ENCODE results near the gene TXLNA.
A peak's percentile ranks its signal among the peaks of the same experiment; 100 is the strongest.

Gene TXLNA

DNA sequence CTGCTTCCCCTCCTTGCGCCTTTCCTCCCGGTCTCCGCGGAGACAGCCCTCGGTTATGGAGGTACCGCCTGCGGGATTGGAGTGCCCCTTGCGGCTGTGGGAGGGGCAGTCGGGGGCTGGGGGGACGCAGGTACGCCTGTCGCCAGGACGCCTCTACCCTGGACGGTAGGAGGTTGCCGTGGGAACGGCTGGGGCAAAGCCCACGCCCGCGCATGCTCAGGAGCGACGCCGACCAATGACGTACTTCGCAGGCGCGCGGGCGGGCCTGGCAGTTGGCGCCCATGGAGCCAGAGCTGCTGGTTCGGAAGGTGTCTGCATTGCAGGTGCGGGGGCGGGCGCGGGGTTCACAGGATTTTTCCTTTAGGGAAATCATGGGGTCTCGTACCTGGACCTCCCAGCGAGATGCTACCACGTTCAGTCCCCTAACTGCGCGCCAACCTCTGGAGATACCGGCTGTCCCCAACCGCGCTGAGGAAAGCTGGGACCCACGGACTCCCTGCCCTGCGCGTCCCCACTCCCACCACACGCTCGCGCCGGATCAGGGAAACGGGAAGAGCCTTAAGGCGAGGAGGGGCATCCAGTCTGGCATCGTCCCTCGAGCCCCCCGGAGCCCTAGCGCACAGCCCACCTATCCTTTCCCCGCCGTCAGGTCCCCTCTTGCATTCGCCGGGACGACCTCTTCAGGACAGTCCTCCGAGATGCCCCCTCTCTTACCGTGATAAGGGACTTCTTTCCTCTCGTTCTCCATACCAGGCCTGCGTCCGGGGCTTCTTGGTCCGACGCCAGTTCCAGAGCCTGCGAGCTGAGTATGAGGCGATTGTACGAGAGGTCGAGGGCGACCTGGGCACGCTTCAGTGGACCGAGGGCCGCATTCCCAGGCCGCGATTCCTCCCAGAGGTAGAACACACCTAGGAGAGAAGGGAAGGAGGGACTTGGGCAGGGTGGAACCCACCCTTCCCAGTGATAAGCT is 26.2 kb downstream of the TXLNA start, which contains the start of gene IQCC:
Gene IQCC (plus strand): TSS at position 271 of the 970 bp plus-strand sequence. CDS start 11 bp downstream, at position 282.
- TF ChIP-seq, protein P1, sequence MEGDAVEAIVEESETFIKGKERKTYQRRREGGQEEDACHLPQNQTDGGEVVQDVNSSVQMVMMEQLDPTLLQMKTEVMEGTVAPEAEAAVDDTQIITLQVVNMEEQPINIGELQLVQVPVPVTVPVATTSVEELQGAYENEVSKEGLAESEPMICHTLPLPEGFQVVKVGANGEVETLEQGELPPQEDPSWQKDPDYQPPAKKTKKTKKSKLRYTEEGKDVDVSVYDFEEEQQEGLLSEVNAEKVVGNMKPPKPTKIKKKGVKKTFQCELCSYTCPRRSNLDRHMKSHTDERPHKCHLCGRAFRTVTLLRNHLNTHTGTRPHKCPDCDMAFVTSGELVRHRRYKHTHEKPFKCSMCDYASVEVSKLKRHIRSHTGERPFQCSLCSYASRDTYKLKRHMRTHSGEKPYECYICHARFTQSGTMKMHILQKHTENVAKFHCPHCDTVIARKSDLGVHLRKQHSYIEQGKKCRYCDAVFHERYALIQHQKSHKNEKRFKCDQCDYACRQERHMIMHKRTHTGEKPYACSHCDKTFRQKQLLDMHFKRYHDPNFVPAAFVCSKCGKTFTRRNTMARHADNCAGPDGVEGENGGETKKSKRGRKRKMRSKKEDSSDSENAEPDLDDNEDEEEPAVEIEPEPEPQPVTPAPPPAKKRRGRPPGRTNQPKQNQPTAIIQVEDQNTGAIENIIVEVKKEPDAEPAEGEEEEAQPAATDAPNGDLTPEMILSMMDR (IDR thresholded peaks at IDR 0.05; ENCODE audit: low read length): no peak
- TF ChIP-seq EZH2 (IDR thresholded peaks at IDR 0.05; ENCODE audit: borderline replicate concordance, low read length): no peak
- H3K4me3 ChIP-seq (ENCODE audit: low read depth, low read length, poor library complexity, severe bottlenecking): peak within 1 kb of the TSS; percentile 75
- H3K27ac ChIP-seq (ENCODE audit: low read depth, low read length, poor library complexity, severe bottlenecking): peak within 1 kb of the TSS; percentile 37
- peak within 1 kb of the TSS; percentile 93 for H3K4me2 ChIP-seq (ENCODE audit: low read length)
- no peaks in the 10 kb centered on the region for H3K9me3 ChIP-seq (ENCODE audit: low read length)
- H3K36me3 ChIP-seq (ENCODE audit: insufficient read depth, low read length): peaks cover 19% of the 10 kb centered on the region
- H3K9ac ChIP-seq (ENCODE audit: low read length): peak within 1 kb of the TSS; percentile 84
- no peaks in the 10 kb centered on the region for H3F3A ChIP-seq (ENCODE audit: insufficient read depth, low read length)
- no peaks in the 10 kb centered on the region for H4K20me1 ChIP-seq (ENCODE audit: insufficient read depth, low read length)
- peaks cover 28% of the 10 kb centered on the region for H3K4me1 ChIP-seq (ENCODE audit: insufficient read depth, low read length, severe bottlenecking)
- H3K79me2 ChIP-seq (ENCODE audit: insufficient read depth, low read length): no peaks in the 10 kb centered on the region
- no peaks in the 10 kb centered on the region for H3K9me2 ChIP-seq (ENCODE audit: low read depth, low read length)
- H3K27me3 ChIP-seq (ENCODE audit: insufficient read depth, low read length): no peaks in the 10 kb centered on the region
- no peak within 1 kb of the TSS for H2AFZ ChIP-seq (ENCODE audit: low read length)

DNA sequence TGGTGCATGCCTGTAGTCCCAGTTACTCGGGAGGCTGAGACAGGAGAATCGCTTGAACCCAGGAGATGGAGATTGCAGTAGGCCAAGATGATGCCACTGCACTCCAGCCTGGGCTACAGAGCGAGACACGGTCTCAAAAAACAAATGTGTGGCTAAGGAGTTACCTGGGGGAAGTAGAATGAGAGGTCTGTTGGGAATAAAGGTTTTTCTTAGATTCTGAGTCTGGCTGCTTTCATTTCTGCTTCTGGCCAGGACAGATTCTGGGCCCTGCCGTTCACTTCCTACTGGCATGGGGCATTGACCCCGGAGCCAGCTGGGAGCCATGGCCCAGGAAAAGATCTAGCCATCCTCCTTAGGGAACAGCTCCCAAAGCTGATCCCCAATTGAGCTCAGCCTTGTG is 29.0 kb downstream of the TXLNA start:
- Histone ChIP-seq H3K9me3 (ENCODE audit: low read length) (no peaks in the 10 kb centered on the region), H2AFZ (ENCODE audit: low read length) (no peak overlapping the region), H3K36me3 (ENCODE audit: insufficient read depth, low read length) (peaks cover 19% of the 10 kb centered on the region), H3K9ac (ENCODE audit: low read length) (no peak overlapping the region), H3F3A (ENCODE audit: insufficient read depth, low read length) (no peaks in the 10 kb centered on the region), H3K27ac (ENCODE audit: low read depth, low read length, poor library complexity, severe bottlenecking) (no peak overlapping the region), H3K4me3 (ENCODE audit: low read depth, low read length, poor library complexity, severe bottlenecking) (no peak overlapping the region), H3K27me3 (ENCODE audit: insufficient read depth, low read length) (no peaks in the 10 kb centered on the region), H3K9me2 (ENCODE audit: low read depth, low read length) (no peaks in the 10 kb centered on the region), H3K4me1 (ENCODE audit: insufficient read depth, low read length, severe bottlenecking) (peaks cover 15% of the 10 kb centered on the region), H3K4me2 (ENCODE audit: low read length) (no peak overlapping the region), H3K79me2 (ENCODE audit: insufficient read depth, low read length) (no peaks in the 10 kb centered on the region), H4K20me1 (ENCODE audit: insufficient read depth, low read length) (no peaks in the 10 kb centered on the region)
- no peak for TF ChIP-seq EZH2 (IDR thresholded peaks at IDR 0.05; ENCODE audit: borderline replicate concordance, low read length)
- TF ChIP-seq, protein P1 (IDR thresholded peaks at IDR 0.05; ENCODE audit: low read length): no peak

DNA sequence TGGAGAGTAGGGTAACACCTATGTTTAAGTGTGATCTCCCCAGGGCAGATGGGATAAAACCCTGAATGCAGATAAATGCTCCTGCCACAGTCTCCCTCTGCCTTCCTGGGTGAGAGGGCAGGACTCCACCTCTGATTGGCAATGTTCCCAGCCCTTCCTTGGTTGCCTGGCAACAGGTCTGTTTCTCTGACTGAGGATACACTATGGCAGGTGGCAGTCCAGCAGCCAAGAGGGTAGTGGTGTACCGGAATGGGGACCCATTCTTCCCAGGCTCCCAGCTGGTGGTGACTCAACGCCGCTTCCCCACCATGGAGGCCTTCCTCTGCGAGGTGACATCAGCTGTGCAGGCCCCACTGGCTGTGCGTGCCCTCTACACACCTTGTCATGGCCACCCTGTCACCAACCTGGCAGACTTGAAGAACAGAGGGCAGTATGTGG is 29.4 kb downstream of the TXLNA start, which contains the start of gene DCDC2B:
Gene DCDC2B (plus strand): TSS at position 199 of the 438 bp plus-strand sequence. CDS start 5 bp downstream, at position 204.
- H3K27me3 ChIP-seq (ENCODE audit: insufficient read depth, low read length): no peaks in the 10 kb centered on the region
- H2AFZ ChIP-seq (ENCODE audit: low read length): no peak within 1 kb of the TSS
- peaks cover 15% of the 10 kb centered on the region for H3K4me1 ChIP-seq (ENCODE audit: insufficient read depth, low read length, severe bottlenecking)
- no peaks in the 10 kb centered on the region for H3K9me3 ChIP-seq (ENCODE audit: low read length)
- no peak within 1 kb of the TSS for H3K4me2 ChIP-seq (ENCODE audit: low read length)
- H3K9ac ChIP-seq (ENCODE audit: low read length): no peak within 1 kb of the TSS
- H3K79me2 ChIP-seq (ENCODE audit: insufficient read depth, low read length): no peaks in the 10 kb centered on the region
- no peaks in the 10 kb centered on the region for H4K20me1 ChIP-seq (ENCODE audit: insufficient read depth, low read length)
- TF ChIP-seq, protein P1 (IDR thresholded peaks at IDR 0.05; ENCODE audit: low read length): no peak
- TF ChIP-seq EZH2 (IDR thresholded peaks at IDR 0.05; ENCODE audit: borderline replicate concordance, low read length): no peak
- H3K4me3 ChIP-seq (ENCODE audit: low read depth, low read length, poor library complexity, severe bottlenecking): no peak within 1 kb of the TSS
- H3K36me3 ChIP-seq (ENCODE audit: insufficient read depth, low read length): peaks cover 19% of the 10 kb centered on the region
- H3K9me2 ChIP-seq (ENCODE audit: low read depth, low read length): no peaks in the 10 kb centered on the region
- no peak within 1 kb of the TSS for H3K27ac ChIP-seq (ENCODE audit: low read depth, low read length, poor library complexity, severe bottlenecking)
- H3F3A ChIP-seq (ENCODE audit: insufficient read depth, low read length): no peaks in the 10 kb centered on the region

All from OCI-LY1 (cell line).